Mesenchymal stem cell (in vitro differentiated cells and primary cell): ENCODE results near the gene ME2.

Source experiments
- DNase-seq: peaks from one replicate; pipeline ENCODE4 v3.0.0-alpha.2; 2013
- H2AFZ ChIP-seq: one replicate; pipeline ENCODE4 v1.6.1; 2013; ENCODE audit warnings: low read depth, mild to moderate bottlenecking, control low read depth, inconsistent platforms, low read length, moderate library complexity
- H2AK5ac ChIP-seq: 2 replicates; pipeline ENCODE4 v1.6.1; 2013; ENCODE audit warnings: low read length, moderate library complexity, mild to moderate bottlenecking, inconsistent platforms; ENCODE audit not compliant: severe bottlenecking
- H2BK120ac ChIP-seq: one replicate; pipeline ENCODE4 v1.6.1; 2013; ENCODE audit warnings: low read depth, mild to moderate bottlenecking, inconsistent platforms, low read length, moderate library complexity
- H2BK12ac ChIP-seq, 2 experiments: one replicate each; pipeline ENCODE4 v1.6.1; 2013; ENCODE audit warnings: inconsistent platforms in 2 of 2, low read length in 2 of 2, mild to moderate bottlenecking in 2 of 2, moderate library complexity in 2 of 2, control low read depth in 1 of 2
- H2BK15ac ChIP-seq: one replicate; pipeline ENCODE4 v1.6.1; 2013; ENCODE audit warnings: mild to moderate bottlenecking, low read depth, inconsistent platforms; ENCODE audit not compliant: poor library complexity, severe bottlenecking
- H2BK5ac ChIP-seq: 2 replicates; pipeline ENCODE4 v1.6.1; 2013; ENCODE audit warnings: low read depth, mild to moderate bottlenecking, low read length, control low read depth, inconsistent platforms; ENCODE audit not compliant: poor library complexity, severe bottlenecking
- H3K14ac ChIP-seq, 2 experiments: one replicate each; pipeline ENCODE4 v1.6.1; 2013; ENCODE audit warnings: inconsistent platforms in 2 of 2, low read length in 2 of 2, control low read depth in 1 of 2, mild to moderate bottlenecking in 1 of 2, moderate library complexity in 1 of 2
- H3K18ac ChIP-seq, 2 experiments: one replicate each; pipeline ENCODE4 v1.6.1; 2013; ENCODE audit warnings: inconsistent platforms in 2 of 2, low read length in 2 of 2, control low read depth in 1 of 2, low read depth in 1 of 2, mild to moderate bottlenecking in 1 of 2
- H3K23ac ChIP-seq, 2 experiments: one replicate each; pipeline ENCODE4 v1.6.1; 2013; ENCODE audit warnings: inconsistent platforms in 2 of 2, low read length in 2 of 2, mild to moderate bottlenecking in 2 of 2, moderate library complexity in 2 of 2, control low read depth in 1 of 2
- H3K27ac ChIP-seq: 2 replicates; pipeline ENCODE4 v1.5.1; 2013; ENCODE audit warnings: mild to moderate bottlenecking, moderate library complexity, low read length, control low read depth, inconsistent platforms; ENCODE audit not compliant: poor library complexity, severe bottlenecking
- H3K27me3 ChIP-seq, 2 experiments: 2 replicates each; pipeline versions ENCODE4 v1.6.1 to v1.7.0; 2013; ENCODE audit warnings: low read length in 2 of 2, mild to moderate bottlenecking in 2 of 2, moderate library complexity in 2 of 2, control low read depth in 1 of 2, inconsistent platforms in 1 of 2; ENCODE audit not compliant: control insufficient read depth in 1 of 2, insufficient read depth in 1 of 2
- H3K36me3 ChIP-seq, 2 experiments: 2 replicates each; pipeline versions ENCODE4 v1.6.1 to v1.7.0; 2013; ENCODE audit warnings: low read length in 2 of 2, control low read depth in 1 of 2, inconsistent platforms in 1 of 2, low read depth in 1 of 2, mild to moderate bottlenecking in 1 of 2; ENCODE audit not compliant: insufficient read depth in 2 of 2, control insufficient read depth in 1 of 2
- H3K4ac ChIP-seq, 2 experiments: one replicate each; pipeline ENCODE4 v1.6.1; 2013; ENCODE audit warnings: inconsistent platforms in 2 of 2, low read length in 2 of 2, mild to moderate bottlenecking in 2 of 2, moderate library complexity in 2 of 2, control low read depth in 1 of 2, low read depth in 1 of 2
- H3K4me1 ChIP-seq: 2 replicates; pipeline ENCODE4 v1.6.1; 2013; ENCODE audit warnings: low read depth, low read length, control low read depth; ENCODE audit not compliant: control insufficient read depth, insufficient read depth
- H3K4me2 ChIP-seq: 2 replicates; pipeline ENCODE4 v1.6.1; 2013; ENCODE audit warnings: low read length, mild to moderate bottlenecking, inconsistent platforms; ENCODE audit not compliant: poor library complexity, severe bottlenecking
- H3K4me3 ChIP-seq, 2 experiments: 2 replicates each; pipeline versions ENCODE4 v1.5.1 to v1.7.0; 2013; ENCODE audit warnings: low read length in 2 of 2, mild to moderate bottlenecking in 2 of 2, control low read depth in 1 of 2, low read depth in 1 of 2; ENCODE audit not compliant: insufficient read depth in 1 of 2
- H3K79me1 ChIP-seq: replicated peaks from 2 replicates; pipeline ENCODE4 v1.6.1; 2013; ENCODE audit warnings: mild to moderate bottlenecking, control low read depth, low read length, inconsistent platforms; ENCODE audit not compliant: poor library complexity, severe bottlenecking
- H3K9ac ChIP-seq: 2 replicates; pipeline ENCODE4 v1.7.0; 2013; ENCODE audit warnings: mild to moderate bottlenecking, low read length, moderate library complexity
- H3K9me3 ChIP-seq: 2 replicates; pipeline ENCODE4 v1.7.0; 2013; ENCODE audit warnings: mild to moderate bottlenecking, low read length; ENCODE audit not compliant: control insufficient read depth
- H4K8ac ChIP-seq: one replicate; pipeline ENCODE4 v1.6.1; 2013; ENCODE audit warnings: inconsistent platforms, mild to moderate bottlenecking, low read length, moderate library complexity
- H4K91ac ChIP-seq: one replicate; pipeline ENCODE4 v1.6.1; 2013; ENCODE audit warnings: mild to moderate bottlenecking, low read length, inconsistent platforms
- WGBS: methylation state at CpG from one replicate; pipeline ENCODE4 v1.1.7; 2013; ENCODE audit warnings: mixed read lengths; 5-methylcytosine and 5-hydroxymethylcytosine counted together

ME2 gene

GRCh38 chr18:50848061-50848551 lies 30.8 kb upstream of the ME2 start:
- no peak overlapping the region for H2AFZ ChIP-seq
- no peak overlapping the region for H3K23ac ChIP-seq
- H4K8ac ChIP-seq = no peak overlapping the region
- no peak overlapping the region for H3K4ac ChIP-seq
- no peak for DNase-seq
- H3K4me1 ChIP-seq = no peaks in the 10 kb centered on the region
- no peak overlapping the region for H4K91ac ChIP-seq
- no peak overlapping the region for H3K4me2 ChIP-seq
- H3K27me3 ChIP-seq = peaks cover 0 to 3% of the 10 kb centered on the region in 2 experiments
- H3K27ac ChIP-seq = no peak overlapping the region
- no peak overlapping the region for H2AK5ac ChIP-seq
- H3K79me1 ChIP-seq = no peaks in the 10 kb centered on the region
- no peak overlapping the region for H2BK5ac ChIP-seq
- no peak overlapping the region for H2BK120ac ChIP-seq
- H3K9ac ChIP-seq = no peak overlapping the region
- no peaks in the 10 kb centered on the region for H3K36me3 ChIP-seq
- no peaks in the 10 kb centered on the region for H3K9me3 ChIP-seq
- no peak overlapping the region for H3K4me3 ChIP-seq
- no peak overlapping the region for H3K14ac ChIP-seq
- H2BK12ac ChIP-seq = no peak overlapping the region
- H2BK15ac ChIP-seq = no peak overlapping the region
- 85% methylated on average over 7 of the region's 7 CpGs for WGBS
- no peak overlapping the region for H3K18ac ChIP-seq

- no peak overlapping the region for H3K18ac ChIP-seq
- no peak overlapping the region for H3K4me3 ChIP-seq
- no peak overlapping the region for H2AFZ ChIP-seq
- no peak overlapping the region for H3K14ac ChIP-seq
- no peak overlapping the region for H3K27ac ChIP-seq
- H3K27me3 ChIP-seq = peaks cover 0 to 3% of the 10 kb centered on the region in 2 experiments
- no peak for DNase-seq
- no peak overlapping the region for H3K23ac ChIP-seq
- H2BK15ac ChIP-seq = no peak overlapping the region
- H2AK5ac ChIP-seq = no peak overlapping the region
- H3K9me3 ChIP-seq = no peaks in the 10 kb centered on the region
- H3K79me1 ChIP-seq = no peaks in the 10 kb centered on the region
- no peak overlapping the region for H2BK12ac ChIP-seq
- no peak overlapping the region for H3K4me2 ChIP-seq
- H4K8ac ChIP-seq = no peak overlapping the region
- no peak overlapping the region for H2BK120ac ChIP-seq
- H3K4ac ChIP-seq = no peak overlapping the region
- no peaks in the 10 kb centered on the region for H3K36me3 ChIP-seq
- no peak overlapping the region for H4K91ac ChIP-seq
- no CpG with 5 or more reads among the region's 1 CpG for WGBS
- H3K4me1 ChIP-seq = no peaks in the 10 kb centered on the region
- no peak overlapping the region for H2BK5ac ChIP-seq
- no peak overlapping the region for H3K9ac ChIP-seq
These were observed 29.9 kb upstream of the ME2 start for GRCh38 chr18:50848991-50849390.

- WGBS = no CpG with 5 or more reads among the region's 3 CpGs
- DNase-seq = no peak
- Histone ChIP-seq H3K23ac (no peak overlapping the region), H3K14ac (no peak overlapping the region), H2BK15ac (no peak overlapping the region), H2AFZ (no peak overlapping the region), H3K4me2 (no peak overlapping the region), H3K4me3 (no peak overlapping the region), H3K27ac (no peak overlapping the region), H4K91ac (no peak overlapping the region), H3K4ac (no peak overlapping the region), H2AK5ac (no peak overlapping the region), H3K18ac (no peak overlapping the region), H3K36me3 (no peaks in the 10 kb centered on the region), H2BK120ac (no peak overlapping the region), H3K79me1 (no peaks in the 10 kb centered on the region), H2BK5ac (no peak overlapping the region), H3K9me3 (no peaks in the 10 kb centered on the region), H3K4me1 (no peaks in the 10 kb centered on the region), H3K27me3 (peaks cover 3% of the 10 kb centered on the region in 2 experiments), H4K8ac (no peak overlapping the region), H2BK12ac (no peak overlapping the region), H3K9ac (no peak overlapping the region)
These were observed 29.5 kb upstream of the ME2 start for GRCh38 chr18:50849419-50849821.

- no peaks in the 10 kb centered on the region for H3K36me3 ChIP-seq
- H2AK5ac ChIP-seq = no peak overlapping the region
- no peak overlapping the region for H2BK12ac ChIP-seq
- 94% methylated on average over 4 of the region's 5 CpGs for WGBS
- no peak overlapping the region for H4K8ac ChIP-seq
- no peak overlapping the region for H3K14ac ChIP-seq
- no peak overlapping the region for H2BK15ac ChIP-seq
- H3K27ac ChIP-seq = no peak overlapping the region
- no peak overlapping the region for H3K23ac ChIP-seq
- H3K27me3 ChIP-seq = peaks cover 3 to 8% of the 10 kb centered on the region in 2 experiments
- no peaks in the 10 kb centered on the region for H3K79me1 ChIP-seq
- no peaks in the 10 kb centered on the region for H3K4me1 ChIP-seq
- no peak overlapping the region for H3K18ac ChIP-seq
- no peak overlapping the region for H2AFZ ChIP-seq
- no peak overlapping the region for H3K4me2 ChIP-seq
- no peak overlapping the region for H2BK5ac ChIP-seq
- H3K4me3 ChIP-seq = no peak overlapping the region
- DNase-seq = no peak
- H3K4ac ChIP-seq = no peak overlapping the region
- H4K91ac ChIP-seq = no peak overlapping the region
- H3K9me3 ChIP-seq = no peaks in the 10 kb centered on the region
- no peak overlapping the region for H3K9ac ChIP-seq
- no peak overlapping the region for H2BK120ac ChIP-seq
These were observed 28.4 kb upstream of the ME2 start for GRCh38 chr18:50850307-50851065.
